T follicular helper cell (primary cell): ENCODE results near the gene PTCH2.
A peak's percentile ranks its signal among the peaks of the same experiment; 100 is the strongest.
"Not testable (repeated sequence)": the region's sequence is repeated elsewhere in the genome, so short reads cannot be mapped to it uniquely, and the experiment has no call there.

Experiments
- DNase-seq: peaks from one replicate; pipeline ENCODE4 v3.0.0-alpha.2; 2020; ENCODE audit warnings: low read depth

Gene PTCH2

GRCh38 chr1:44801491-44802305 lies 41.4 kb downstream of the PTCH2 start:
- no peak for DNase-seq

- peak; percentile 99 for DNase-seq
Observed at GRCh38 chr1:44799770-44800584, 43.1 kb downstream of the PTCH2 start, which contains the start of gene PLK3. Gene PLK3, plus strand, starts transcription at chr1:44800377. Its CDS starts 87 bp downstream, at chr1:44800464.

GRCh38 chr1:44798481-44799365 lies 44.3 kb downstream of the PTCH2 start:
- DNase-seq, result no peak

- DNase-seq, result not testable (repeated sequence)
Observed at GRCh38 chr1:44797886-44798285, 45.2 kb downstream of the PTCH2 start.

- no peak for DNase-seq
Observed at GRCh38 chr1:44792736-44793502, 50.1 kb downstream of the PTCH2 start.

GRCh38 chr1:44790968-44791801 lies 51.9 kb downstream of the PTCH2 start:
- no peak for DNase-seq

- no peak for DNase-seq
Observed at GRCh38 chr1:44788120-44788860, 54.8 kb downstream of the PTCH2 start, which contains the start of gene BEST4. Gene BEST4, minus strand, starts transcription at chr1:44788170. Its CDS starts 465 bp downstream, at chr1:44787705.

- DNase-seq, result no peak
Observed at GRCh38 chr1:44787506-44787905, 55.5 kb downstream of the PTCH2 start.

- DNase-seq, result no peak
Observed at GRCh38 chr1:44786841-44787426, 56.1 kb downstream of the PTCH2 start.

GRCh38 chr1:44786138-44786840 lies 56.8 kb downstream of the PTCH2 start:
- peak; percentile 69 for DNase-seq

- DNase-seq, result no peak
Observed at GRCh38 chr1:44785501-44786137, 57.4 kb downstream of the PTCH2 start.

- no peak for DNase-seq
Observed at GRCh38 chr1:44785029-44785380, 58.0 kb downstream of the PTCH2 start.

- DNase-seq, result no peak
Observed at GRCh38 chr1:44784094-44785028, 58.7 kb downstream of the PTCH2 start.

- DNase-seq, result no peak
Observed at GRCh38 chr1:44783697-44784093, 59.4 kb downstream of the PTCH2 start.

- DNase-seq, result no peak
Observed at GRCh38 chr1:44780583-44781121, 62.4 kb downstream of the PTCH2 start.
